IMR-90 (cell line): ENCODE measurements around the gene UNC5A. TPM values are rescaled to one million over a fixed set of nuclear protein-coding genes. Genes with fewer than 3 reads are reported as not detected.

Source experiments
- ATAC-seq: fragments of 200-7000 bp; cut with Tn5 transposase; 2 replicates; pipeline ENCODE4 v1.9.1; 2020; ENCODE audit warnings: low read depth, mild to moderate bottlenecking, moderate library complexity
- BruUV-seq: library from RNA; stranded (reverse); fragments of 400-500 nt; replicated peaks from 2 replicates; lab custom pipeline; 2021; lab: Mats Ljungman, UMichigan
- CTCF ChIA-PET: fragments of 300-600 bp; formaldehyde crosslinking; extraction: SDS; loops from one replicate; lab custom pipeline; 2021; ENCODE audit warnings: antibody characterized with exemption; lab: Yijun Ruan, JAX
- POLR2A ChIA-PET: fragments of 300-600 bp; sonication (Branson Sonifier 250); formaldehyde crosslinking; loops from one replicate; lab custom pipeline; 2022; ENCODE audit warnings: antibody characterized with exemption; ENCODE audit not compliant: unreplicated experiment; lab: Charles Lee
- DNase-seq: peaks from one replicate; pipeline ENCODE4 v3.0.0; 2013
- H2AFZ ChIP-seq: replicated peaks from 2 replicates; pipeline ENCODE3; 2013; ENCODE audit warnings: low read length, mild to moderate bottlenecking; ENCODE audit not compliant: poor library complexity
- H2AK5ac ChIP-seq: 2 replicates; pipeline ENCODE4 v1.6.1; 2013; ENCODE audit warnings: low read depth, low read length, inconsistent platforms
- H2AK9ac ChIP-seq: replicated peaks from 2 replicates; pipeline ENCODE3; 2013; ENCODE audit warnings: mild to moderate bottlenecking, low read depth, low read length, moderate library complexity; ENCODE audit not compliant: poor library complexity
- H2BK120ac ChIP-seq: 2 replicates; pipeline ENCODE4 v1.6.1; 2013; ENCODE audit warnings: low read depth, low read length, inconsistent platforms
- H2BK15ac ChIP-seq: 3 replicates; pipeline ENCODE4 v1.6.1; 2013; ENCODE audit warnings: low read depth, low read length, inconsistent platforms
- H2BK20ac ChIP-seq: 2 replicates; pipeline ENCODE4 v1.6.1; 2013; ENCODE audit warnings: low read depth, mild to moderate bottlenecking, inconsistent platforms, low read length, moderate library complexity
- H2BK5ac ChIP-seq: 2 replicates; pipeline ENCODE4 v1.6.1; 2013; ENCODE audit warnings: mild to moderate bottlenecking, low read depth, low read length, inconsistent platforms; ENCODE audit not compliant: poor library complexity, severe bottlenecking
- H3K14ac ChIP-seq: replicated peaks from 2 replicates; pipeline ENCODE4 v1.6.1; 2013; ENCODE audit warnings: low read depth, low read length, inconsistent platforms
- H3K18ac ChIP-seq: 2 replicates; pipeline ENCODE4 v1.6.1; 2013; ENCODE audit warnings: low read depth, low read length, control low read depth
- H3K23ac ChIP-seq: 2 replicates; pipeline ENCODE4 v1.6.1; 2013; ENCODE audit warnings: low read depth, low read length, inconsistent platforms
- H3K27ac ChIP-seq: 2 replicates; pipeline ENCODE4 v1.5.1; 2013; ENCODE audit warnings: mild to moderate bottlenecking, control low read depth, low read length; ENCODE audit not compliant: insufficient read depth
- H3K27me3 ChIP-seq: 2 replicates; pipeline ENCODE4 v1.6.1; 2013; ENCODE audit warnings: low read length; ENCODE audit not compliant: control insufficient read depth, insufficient read depth
- H3K36me3 ChIP-seq: 2 replicates; pipeline ENCODE4 v1.6.1; 2013; ENCODE audit warnings: low read length, mixed read lengths; ENCODE audit not compliant: control insufficient read depth, insufficient read depth
- H3K4ac ChIP-seq: 2 replicates; pipeline ENCODE4 v1.6.1; 2013; ENCODE audit warnings: low read depth, low read length, inconsistent platforms
- H3K4me1 ChIP-seq: 2 replicates; pipeline ENCODE4 v1.6.1; 2013; ENCODE audit warnings: low read length, mixed read lengths; ENCODE audit not compliant: control insufficient read depth, insufficient read depth
- H3K4me2 ChIP-seq: 2 replicates; pipeline ENCODE4 v1.6.1; 2013; ENCODE audit warnings: low read depth, mild to moderate bottlenecking, control low read depth, low read length, moderate library complexity
- H3K4me3 ChIP-seq: 2 replicates; pipeline ENCODE4 v1.5.1; 2013; ENCODE audit warnings: low read depth, mild to moderate bottlenecking, control low read depth, low read length, moderate library complexity; ENCODE audit not compliant: insufficient read depth
- H3K56ac ChIP-seq: 2 replicates; pipeline ENCODE4 v1.6.1; 2013; ENCODE audit warnings: low read length, inconsistent platforms; ENCODE audit not compliant: insufficient read depth; ENCODE audit errors: extremely low read depth
- H3K79me1 ChIP-seq, 2 experiments: 2 replicates each; pipeline ENCODE4 v1.6.1; 2013; ENCODE audit warnings: low read length in 2 of 2, inconsistent platforms in 1 of 2, low read depth in 1 of 2
- H3K9ac ChIP-seq: 2 replicates; pipeline ENCODE4 v1.6.1; 2013; ENCODE audit warnings: low read depth, low read length, control low read depth
- H3K9me1 ChIP-seq: 2 replicates; pipeline ENCODE4 v1.6.1; 2013; ENCODE audit warnings: low read length, inconsistent platforms; ENCODE audit not compliant: insufficient read depth
- H3K9me3 ChIP-seq: 2 replicates; pipeline ENCODE4 v1.6.1; 2013; ENCODE audit warnings: low read length; ENCODE audit not compliant: control insufficient read depth, insufficient read depth
- H4K20me1 ChIP-seq: 2 replicates; pipeline ENCODE4 v1.6.1; 2013; ENCODE audit warnings: low read length, inconsistent platforms; ENCODE audit not compliant: insufficient read depth
- H4K5ac ChIP-seq: 2 replicates; pipeline ENCODE4 v1.6.1; 2013; ENCODE audit warnings: mild to moderate bottlenecking, low read depth, low read length, control low read depth
- H4K8ac ChIP-seq, 2 experiments: 2 replicates each; pipeline ENCODE4 v1.6.1; 2013; ENCODE audit warnings: low read depth in 2 of 2, low read length in 2 of 2, control low read depth in 1 of 2, inconsistent platforms in 1 of 2
- H4K91ac ChIP-seq: 2 replicates; pipeline ENCODE4 v1.6.1; 2013; ENCODE audit warnings: low read depth, low read length, inconsistent platforms; ENCODE audit not compliant: insufficient read depth
- BHLHE40 ChIP-seq: fragments of 150-350 bp; IDR thresholded peaks from 2 replicates; pipeline ENCODE4 v1.6.1; 2016; ENCODE audit warnings: mild to moderate bottlenecking, low read depth, low read length
- FOS ChIP-seq: fragments of 150-350 bp; IDR thresholded peaks from 2 replicates; pipeline ENCODE4 v1.6.1; 2016; ENCODE audit warnings: low read depth, low read length
- MXI1 ChIP-seq: IDR thresholded peaks from 2 replicates; pipeline ENCODE4 v1.6.1; 2012; ENCODE audit warnings: low read depth, mild to moderate bottlenecking, low read length, moderate library complexity, borderline replicate concordance
- NFE2L2 ChIP-seq: fragments of 150-350 bp; IDR thresholded peaks from 2 replicates; pipeline ENCODE4 v1.6.1; 2016; ENCODE audit warnings: low read depth, mild to moderate bottlenecking, low read length
- WGBS, 2 experiments: methylation state at CpG; one replicate each; pipeline versions ENCODE4 v1.1.5 to v1.1.7; 2013; ENCODE audit warnings: missing lambda C conversion rate in 2 of 2; ENCODE audit not compliant: insufficient read length in 1 of 2; ENCODE audit errors: extremely low coverage in 2 of 2; 5-methylcytosine and 5-hydroxymethylcytosine counted together
- dilution Hi-C: fragments of 300-500 bp; cut with HindIII; formaldehyde crosslinking; loops from one replicate; pipeline ENCODE4 v1.14.3; 2018; ENCODE audit warnings: low sequenced_read_pairs; ENCODE audit not compliant: unreplicated experiment
- in situ Hi-C: fragments of 300-500 bp; cut with MboI; formaldehyde crosslinking; loops from 3 replicates; pipeline ENCODE4 v1.14.3; 2019; ENCODE audit warnings: low sequenced_read_pairs, inconsistent platforms, mixed read lengths
- intact Hi-C: fragments of 100-400 bp; cut with micrococcal nuclease; formaldehyde crosslinking; loops from 2 replicates; pipeline ENCODE4 v1.10.0; 2022
- polyA plus RNA-seq, 3 experiments: library from polyadenylated mRNA; depleted of rRNA; stranded (reverse); fragments of >200 nt; gene quantifications; 2 replicates each; pipeline ENCODE4 v1.2.3, GENCODE V29; 2012; ENCODE audit warnings: low replicate concordance in 1 of 3
- total RNA-seq: library from RNA; depleted of rRNA; stranded (reverse); fragments of >200 nt; gene quantifications from 2 replicates; pipeline ENCODE4 v1.2.3, GENCODE V29; 2012
- TF ChIP-seq, protein P1 (sequence below): fragments of 150-350 bp; IDR thresholded peaks from 2 replicates; pipeline ENCODE4 v1.6.1; 2016; ENCODE audit warnings: low read depth, mild to moderate bottlenecking, low read length, moderate library complexity, borderline replicate concordance
- TF ChIP-seq, protein P2 (sequence below): conservative IDR thresholded peaks from 2 replicates; pipeline ENCODE4 v1.5.1; 2012; ENCODE audit warnings: mild to moderate bottlenecking, low read depth, low read length, improper control_type of control experiment

The UNC5A gene
- total and polyA plus RNA-seq, 2 of the 4 experiments (the other 2 are of a cell fraction), result not detected

- H4K8ac ChIP-seq, result no peak overlapping the region
- TF ChIP-seq, protein P1, sequence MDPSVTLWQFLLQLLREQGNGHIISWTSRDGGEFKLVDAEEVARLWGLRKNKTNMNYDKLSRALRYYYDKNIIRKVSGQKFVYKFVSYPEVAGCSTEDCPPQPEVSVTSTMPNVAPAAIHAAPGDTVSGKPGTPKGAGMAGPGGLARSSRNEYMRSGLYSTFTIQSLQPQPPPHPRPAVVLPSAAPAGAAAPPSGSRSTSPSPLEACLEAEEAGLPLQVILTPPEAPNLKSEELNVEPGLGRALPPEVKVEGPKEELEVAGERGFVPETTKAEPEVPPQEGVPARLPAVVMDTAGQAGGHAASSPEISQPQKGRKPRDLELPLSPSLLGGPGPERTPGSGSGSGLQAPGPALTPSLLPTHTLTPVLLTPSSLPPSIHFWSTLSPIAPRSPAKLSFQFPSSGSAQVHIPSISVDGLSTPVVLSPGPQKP, result no peak
- TF ChIP-seq NFE2L2, result no peak
- no peak for TF ChIP-seq FOS
- no peak for TF ChIP-seq MXI1
- TF ChIP-seq, protein P2, sequence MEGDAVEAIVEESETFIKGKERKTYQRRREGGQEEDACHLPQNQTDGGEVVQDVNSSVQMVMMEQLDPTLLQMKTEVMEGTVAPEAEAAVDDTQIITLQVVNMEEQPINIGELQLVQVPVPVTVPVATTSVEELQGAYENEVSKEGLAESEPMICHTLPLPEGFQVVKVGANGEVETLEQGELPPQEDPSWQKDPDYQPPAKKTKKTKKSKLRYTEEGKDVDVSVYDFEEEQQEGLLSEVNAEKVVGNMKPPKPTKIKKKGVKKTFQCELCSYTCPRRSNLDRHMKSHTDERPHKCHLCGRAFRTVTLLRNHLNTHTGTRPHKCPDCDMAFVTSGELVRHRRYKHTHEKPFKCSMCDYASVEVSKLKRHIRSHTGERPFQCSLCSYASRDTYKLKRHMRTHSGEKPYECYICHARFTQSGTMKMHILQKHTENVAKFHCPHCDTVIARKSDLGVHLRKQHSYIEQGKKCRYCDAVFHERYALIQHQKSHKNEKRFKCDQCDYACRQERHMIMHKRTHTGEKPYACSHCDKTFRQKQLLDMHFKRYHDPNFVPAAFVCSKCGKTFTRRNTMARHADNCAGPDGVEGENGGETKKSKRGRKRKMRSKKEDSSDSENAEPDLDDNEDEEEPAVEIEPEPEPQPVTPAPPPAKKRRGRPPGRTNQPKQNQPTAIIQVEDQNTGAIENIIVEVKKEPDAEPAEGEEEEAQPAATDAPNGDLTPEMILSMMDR, result no peak
- no peak for TF ChIP-seq BHLHE40
- dilution Hi-C loops (no loop called here), in situ Hi-C loops (no loop called here), intact Hi-C loops (no loop called here)
- DNase-seq (no peak), ATAC-seq (no peak)
- no peak overlapping the region for H3K27ac ChIP-seq
- H3K4me2 ChIP-seq, result no peak overlapping the region
- H3K27me3 ChIP-seq, result no peaks in the 10 kb centered on the region
- H4K91ac ChIP-seq, result no peak overlapping the region
- no peak overlapping the region for H2BK5ac ChIP-seq
- H3K9me1 ChIP-seq, result no peaks in the 10 kb centered on the region
- BruUV-seq, result no TSS peak
- H4K5ac ChIP-seq, result no peak overlapping the region
- WGBS, 2 experiments, result no CpG with 5 or more reads among the region's 2 CpGs
- H3K14ac ChIP-seq, result no peak overlapping the region
- POLR2A ChIA-PET, result no interaction called here
- no peak overlapping the region for H2AK9ac ChIP-seq
- no peaks in the 10 kb centered on the region for H3K9me3 ChIP-seq
- no peak overlapping the region for H3K23ac ChIP-seq
- H3K56ac ChIP-seq, result no peak overlapping the region
- no peak overlapping the region for H2BK120ac ChIP-seq
- CTCF ChIA-PET, result interaction anchor here (1.6 kb wide), 1 partner anchor 11 kb away, joined by 6 read pairs; no protein-coding TSS in a partner anchor
- no peak overlapping the region for H3K9ac ChIP-seq
- no peak overlapping the region for H2BK15ac ChIP-seq
- 0 out of 2 replicates have a peak, but pooled peaks cover 3% of the 10 kb centered on the region for H3K36me3 ChIP-seq
- no peak overlapping the region for H3K4me3 ChIP-seq
- H3K18ac ChIP-seq, result no peak overlapping the region
- H2BK20ac ChIP-seq, result no peak overlapping the region
- H3K4ac ChIP-seq, result no peak overlapping the region
- H2AFZ ChIP-seq, result no peak overlapping the region
- H3K79me1 ChIP-seq, result peaks cover 10 to 25% of the 10 kb centered on the region in 2 experiments
- H2AK5ac ChIP-seq, result no peak overlapping the region
- peaks cover 3% of the 10 kb centered on the region; the same call in 1 of the 2 replicates for H4K20me1 ChIP-seq
- peaks cover 6% of the 10 kb centered on the region; the same call in 1 of the 2 replicates for H3K4me1 ChIP-seq
Observed at GRCh38 chr5:176922817-176923216, 112.5 kb downstream of the UNC5A start.
